Testis (tissue), 2 donors: Measurements from ENCODE around the gene NCS1.

ENCODE experiments used
- CTCF ChIP-seq, 3 experiments: fragments of 450-650 bp in 2 of 3; fragments of 200-600 bp in 1 of 3; sonication (generic) in 1 of 3; IDR thresholded peaks; one replicate each; pipeline ENCODE4 v1.5.1; 2016 to 2019; ENCODE audit warnings: antibody characterized with exemption in 3 of 3, mild to moderate bottlenecking in 2 of 3, moderate library complexity in 1 of 3
- POLR2A ChIP-seq: fragments of 450-650 bp; IDR thresholded peaks from one replicate; pipeline ENCODE4 v1.6.1; 2017; ENCODE audit warnings: antibody characterized with exemption, mild to moderate bottlenecking, moderate library complexity

- TF ChIP-seq POLR2A (no peak), CTCF (IDR thresholded peaks at IDR 0.05) (no peak)
These were observed 20.3 kb downstream of the NCS1 start for GRCh38 chr9:130192382-130192999.
